Measurements from ENCODE around the gene HOGA1. TPM values are rescaled to one million over a fixed set of nuclear protein-coding genes. Genes with fewer than 3 reads are reported as not detected.
A peak's percentile ranks its signal among the peaks of the same experiment; 100 is the strongest.

HOGA1 gene
- total and polyA plus RNA-seq, 2 of the 13 experiments (the other 11 are each of a cell fraction or from before 2014, with no cell fraction given): 7.6 to 19.5 TPM

DNA sequence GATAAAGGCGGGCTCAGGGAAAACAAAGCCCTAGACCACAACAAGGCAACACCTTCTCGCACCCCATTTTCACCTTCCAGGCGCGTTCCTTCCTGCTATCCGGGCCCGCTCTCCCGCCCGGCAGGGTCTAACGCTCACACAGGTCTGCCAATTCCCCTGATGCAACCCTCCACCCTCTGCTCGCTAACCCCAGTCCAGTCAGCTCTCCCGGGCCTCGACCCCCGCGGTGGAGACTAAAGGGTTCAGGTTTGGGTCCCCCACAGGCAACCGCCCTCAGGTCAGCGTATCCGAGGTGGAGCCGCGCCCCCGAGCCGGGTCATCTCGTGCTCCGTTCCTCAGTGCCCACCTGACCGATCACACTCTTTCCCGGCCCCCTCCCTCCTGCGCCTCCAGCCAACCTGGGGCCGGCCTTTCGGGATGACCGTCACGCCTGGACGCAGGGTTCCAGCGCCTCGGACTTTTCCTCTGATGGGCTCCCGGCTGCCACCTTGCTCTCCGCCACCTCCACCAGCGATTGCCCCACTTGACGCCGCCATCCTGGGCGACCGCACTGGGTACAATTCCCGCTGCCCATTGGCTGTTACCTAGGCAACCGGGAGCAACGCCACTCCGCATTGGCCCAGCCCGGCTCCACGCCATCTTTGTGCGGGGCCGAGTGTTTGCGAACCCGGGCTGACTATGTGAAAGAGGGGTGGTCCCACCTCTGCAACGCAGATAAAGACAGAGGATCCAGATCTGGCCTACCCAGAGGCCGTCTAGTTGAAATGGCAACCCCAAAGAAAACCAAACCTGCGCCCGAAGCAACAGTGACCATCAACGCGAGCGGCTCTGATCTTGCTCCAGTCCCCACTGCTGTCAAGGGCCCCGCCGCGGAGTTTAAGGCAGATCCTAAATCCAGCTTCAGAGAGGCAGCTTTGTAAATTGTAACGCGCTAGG is 49.0 kb downstream of the HOGA1 start, which contains the start of gene MORN4 (continued):
- TF ChIP-seq CSRNP1 (CRISPR knock-in tag; IDR thresholded peaks at IDR 0.05): 0 out of 2 replicates have a peak, but pooled peaks have one; percentile 50
- no peak for TF ChIP-seq NFRKB (IDR thresholded peaks at IDR 0.05)
- TF ChIP-seq MBD4 (IDR thresholded peaks at IDR 0.05; ENCODE audit: borderline replicate concordance, low read length): no peak
- no peak for TF ChIP-seq LCORL (IDR thresholded peaks at IDR 0.05)
- TF ChIP-seq LCORL (CRISPR knock-in tag; IDR thresholded peaks at IDR 0.05): peak; percentile 61; the same call in 1 of the 2 replicates
- no peak for TF ChIP-seq EZH2 (conservative IDR thresholded peaks at IDR 0.05; ENCODE audit: low read depth, low read length)
- peak; percentile 97 for TF ChIP-seq RFX3 (CRISPR knock-in tag; IDR thresholded peaks at IDR 0.05)
- peak; percentile 47; the same call in 1 of the 2 replicates for TF ChIP-seq GMEB1 (CRISPR knock-in tag; IDR thresholded peaks at IDR 0.05; ENCODE audit: borderline replicate concordance)
- TF ChIP-seq MAFK (conservative IDR thresholded peaks at IDR 0.05 in 1 of 2, IDR thresholded peaks at IDR 0.05 in 1 of 2; ENCODE audit: low read length in 2 of 2): no peak
- TF ChIP-seq, protein P1, sequence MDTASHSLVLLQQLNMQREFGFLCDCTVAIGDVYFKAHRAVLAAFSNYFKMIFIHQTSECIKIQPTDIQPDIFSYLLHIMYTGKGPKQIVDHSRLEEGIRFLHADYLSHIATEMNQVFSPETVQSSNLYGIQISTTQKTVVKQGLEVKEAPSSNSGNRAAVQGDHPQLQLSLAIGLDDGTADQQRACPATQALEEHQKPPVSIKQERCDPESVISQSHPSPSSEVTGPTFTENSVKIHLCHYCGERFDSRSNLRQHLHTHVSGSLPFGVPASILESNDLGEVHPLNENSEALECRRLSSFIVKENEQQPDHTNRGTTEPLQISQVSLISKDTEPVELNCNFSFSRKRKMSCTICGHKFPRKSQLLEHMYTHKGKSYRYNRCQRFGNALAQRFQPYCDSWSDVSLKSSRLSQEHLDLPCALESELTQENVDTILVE (CRISPR knock-in tag; IDR thresholded peaks at IDR 0.05): no peak
- no peak for TF ChIP-seq ZNF562 (CRISPR knock-in tag; IDR thresholded peaks at IDR 0.05; ENCODE audit: borderline replicate concordance)
- peak; percentile 26; the same call in 1 of the 2 replicates for TF ChIP-seq HOXD1 (CRISPR knock-in tag; IDR thresholded peaks at IDR 0.05)
- no peak for TF ChIP-seq GTF3A (CRISPR knock-in tag; conservative IDR thresholded peaks at IDR 0.05)
- no peak for TF ChIP-seq ZNF446 (CRISPR knock-in tag; IDR thresholded peaks at IDR 0.05)
- no peak for TF ChIP-seq THRA (CRISPR knock-in tag; IDR thresholded peaks at IDR 0.05; ENCODE audit: borderline replicate concordance)
- TF ChIP-seq ZSCAN5A (CRISPR knock-in tag; IDR thresholded peaks at IDR 0.05; ENCODE audit: borderline replicate concordance): no peak
- TF ChIP-seq AKAP8 (CRISPR knock-in tag; IDR thresholded peaks at IDR 0.05): 0 out of 2 replicates have a peak, but pooled peaks have one; percentile 40
- no peak for TF ChIP-seq ZNF281 (CRISPR knock-in tag; IDR thresholded peaks at IDR 0.05; ENCODE audit: borderline replicate concordance)

Measured in HepG2 (cell line).